Suprapubic skin (tissue), 4 donors: ENCODE results near the gene OR6C65. TPM values are rescaled to one million over a fixed set of nuclear protein-coding genes. Genes with fewer than 3 reads are reported as not detected.
"Not testable (repeated sequence)": the region's sequence is repeated elsewhere in the genome, so short reads cannot be mapped to it uniquely, and the experiment has no call there.

Experiments
- DNase-seq, 2 donors: peaks; one replicate each; pipeline ENCODE4 v3.0.0-alpha.2; 2019; ENCODE audit warnings: low spot score in 2 of 2
- H3K27ac ChIP-seq: fragments of 200-600 bp; sonication (generic); one replicate; pipeline ENCODE4 v1.5.1; 2019
- H3K27me3 ChIP-seq: fragments of 200-600 bp; sonication (generic); one replicate; pipeline ENCODE4 v1.5.1; 2019
- H3K36me3 ChIP-seq: fragments of 200-600 bp; sonication (generic); one replicate; pipeline ENCODE4 v1.5.1; 2019
- H3K4me1 ChIP-seq: fragments of 200-600 bp; sonication (generic); one replicate; pipeline ENCODE4 v1.5.1; 2019
- H3K4me3 ChIP-seq: fragments of 200-600 bp; sonication (generic); one replicate; pipeline ENCODE4 v1.5.1; 2019; ENCODE audit warnings: mild to moderate bottlenecking
- H3K9me3 ChIP-seq: fragments of 200-600 bp; sonication (generic); one replicate; pipeline ENCODE4 v1.5.1; 2019
- EP300 ChIP-seq: sonication (generic); formaldehyde crosslinking; IDR thresholded peaks from one replicate; pipeline ENCODE4 v1.6.1; 2017; ENCODE audit warnings: antibody characterized with exemption
- POLR2A ChIP-seq, 2 donors: fragments of 450-650 bp; IDR thresholded peaks; one replicate each; pipeline ENCODE4 v1.6.1; 2017; ENCODE audit warnings: antibody characterized with exemption in 2 of 2, mild to moderate bottlenecking in 2 of 2, moderate library complexity in 2 of 2
- POLR2AphosphoS5 ChIP-seq, 3 donors: sonication (generic); formaldehyde crosslinking; IDR thresholded peaks; one replicate each; pipeline ENCODE4 v1.6.1; 2017; ENCODE audit warnings: antibody characterized with exemption in 3 of 3
- WGBS: methylation state at CpG from one replicate; pipeline ENCODE4 v1.1.5; 2018; 5-methylcytosine and 5-hydroxymethylcytosine counted together
- total RNA-seq, 4 donors: library from RNA; depleted of rRNA; stranded (reverse); fragments of >200 nt; gene quantifications; one replicate each; pipeline ENCODE4 v1.1.0, GENCODE V29; 2016
- TF ChIP-seq, protein P1 (sequence below), 2 donors: fragments of 200-600 bp in 1 of 2; fragments of 450-650 bp in 1 of 2; sonication (generic) in 1 of 2; IDR thresholded peaks; one replicate each; pipeline ENCODE4 v1.5.1; 2016 to 2019; ENCODE audit warnings: antibody characterized with exemption in 2 of 2, mild to moderate bottlenecking in 1 of 2, moderate library complexity in 1 of 2

The OR6C65 gene
- total RNA-seq, 4 donors from 2014 or later = not detected

DNA sequence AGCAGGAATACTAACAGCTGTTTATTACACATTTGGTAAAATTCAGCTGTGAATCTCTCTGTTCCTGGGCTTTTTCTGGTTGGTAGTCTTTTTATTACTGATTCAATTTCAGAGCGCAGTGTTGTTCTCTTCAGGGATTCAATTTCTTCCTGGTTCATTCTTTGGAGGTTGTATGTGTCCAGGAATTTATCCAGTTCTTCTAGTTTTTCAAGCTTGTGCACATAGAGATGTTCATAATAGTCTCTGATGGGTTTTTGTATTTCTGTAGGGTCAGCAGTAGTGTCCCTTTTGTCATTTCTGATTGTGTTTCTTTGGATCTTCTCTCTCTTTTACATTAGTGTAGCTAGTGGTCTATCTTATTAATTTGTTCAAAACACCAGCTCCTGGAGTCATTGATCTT is 16.6 kb downstream of the OR6C65 start:
- Histone ChIP-seq H3K27me3 (peaks cover 3% of the 10 kb centered on the region), H3K9me3 (peaks cover 8% of the 10 kb centered on the region), H3K4me3 (no peak overlapping the region), H3K27ac (no peak overlapping the region), H3K4me1 (no peaks in the 10 kb centered on the region), H3K36me3 (no peaks in the 10 kb centered on the region)
- 79% methylated on average over 1 of the region's 1 CpG for WGBS
- no peak for DNase-seq
- no peak for TF ChIP-seq POLR2A (IDR thresholded peaks at IDR 0.05)
- TF ChIP-seq, protein P1, sequence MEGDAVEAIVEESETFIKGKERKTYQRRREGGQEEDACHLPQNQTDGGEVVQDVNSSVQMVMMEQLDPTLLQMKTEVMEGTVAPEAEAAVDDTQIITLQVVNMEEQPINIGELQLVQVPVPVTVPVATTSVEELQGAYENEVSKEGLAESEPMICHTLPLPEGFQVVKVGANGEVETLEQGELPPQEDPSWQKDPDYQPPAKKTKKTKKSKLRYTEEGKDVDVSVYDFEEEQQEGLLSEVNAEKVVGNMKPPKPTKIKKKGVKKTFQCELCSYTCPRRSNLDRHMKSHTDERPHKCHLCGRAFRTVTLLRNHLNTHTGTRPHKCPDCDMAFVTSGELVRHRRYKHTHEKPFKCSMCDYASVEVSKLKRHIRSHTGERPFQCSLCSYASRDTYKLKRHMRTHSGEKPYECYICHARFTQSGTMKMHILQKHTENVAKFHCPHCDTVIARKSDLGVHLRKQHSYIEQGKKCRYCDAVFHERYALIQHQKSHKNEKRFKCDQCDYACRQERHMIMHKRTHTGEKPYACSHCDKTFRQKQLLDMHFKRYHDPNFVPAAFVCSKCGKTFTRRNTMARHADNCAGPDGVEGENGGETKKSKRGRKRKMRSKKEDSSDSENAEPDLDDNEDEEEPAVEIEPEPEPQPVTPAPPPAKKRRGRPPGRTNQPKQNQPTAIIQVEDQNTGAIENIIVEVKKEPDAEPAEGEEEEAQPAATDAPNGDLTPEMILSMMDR (IDR thresholded peaks at IDR 0.05) = no peak
- TF ChIP-seq POLR2AphosphoS5 (IDR thresholded peaks at IDR 0.05) = no peak
- TF ChIP-seq EP300 = no peak

DNA sequence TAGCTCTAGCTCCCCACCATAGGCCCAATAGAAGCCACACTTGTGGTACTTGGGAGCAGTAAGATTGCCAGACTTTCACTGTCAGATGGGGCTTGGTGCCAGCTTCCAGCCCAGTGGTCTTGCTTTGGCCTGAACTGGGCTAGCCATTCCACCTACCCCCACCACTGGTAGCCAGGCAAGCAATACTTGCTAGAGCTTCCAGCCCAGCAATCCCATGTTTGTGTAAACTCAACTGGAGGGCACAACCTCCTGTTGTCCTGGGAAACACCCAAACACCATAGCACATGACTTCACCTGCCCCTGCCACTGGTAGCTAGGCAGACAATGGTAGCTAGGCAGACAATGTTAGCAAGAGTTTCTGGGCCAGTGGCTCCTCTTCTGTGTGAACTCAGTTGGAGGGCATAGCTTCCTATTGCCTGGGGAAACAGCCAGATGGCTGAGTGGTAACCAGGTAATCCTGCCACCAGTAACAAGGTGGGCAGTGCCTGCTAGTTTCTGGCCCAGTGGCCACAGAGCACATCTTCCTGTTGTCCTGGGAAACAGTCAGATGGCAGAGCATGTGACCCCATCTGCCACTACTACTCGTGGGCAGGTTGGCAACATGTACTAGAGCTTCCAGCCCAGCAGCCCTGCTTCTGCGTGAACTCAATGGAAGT is 20.1 kb downstream of the OR6C65 start:
- WGBS = 77% methylated on average over 2 of the region's 2 CpGs
- TF ChIP-seq, protein P1 (IDR thresholded peaks at IDR 0.05) = no peak
- TF ChIP-seq POLR2A (IDR thresholded peaks at IDR 0.05) (no peak), POLR2AphosphoS5 (IDR thresholded peaks at IDR 0.05) (no peak), EP300 (no peak)
- Histone ChIP-seq H3K36me3 (no peaks in the 10 kb centered on the region), H3K4me3 (no peak overlapping the region), H3K27ac (no peak overlapping the region), H3K4me1 (no peaks in the 10 kb centered on the region), H3K9me3 (peaks cover 8% of the 10 kb centered on the region), H3K27me3 (peaks cover 3% of the 10 kb centered on the region)
- DNase-seq = no peak

DNA sequence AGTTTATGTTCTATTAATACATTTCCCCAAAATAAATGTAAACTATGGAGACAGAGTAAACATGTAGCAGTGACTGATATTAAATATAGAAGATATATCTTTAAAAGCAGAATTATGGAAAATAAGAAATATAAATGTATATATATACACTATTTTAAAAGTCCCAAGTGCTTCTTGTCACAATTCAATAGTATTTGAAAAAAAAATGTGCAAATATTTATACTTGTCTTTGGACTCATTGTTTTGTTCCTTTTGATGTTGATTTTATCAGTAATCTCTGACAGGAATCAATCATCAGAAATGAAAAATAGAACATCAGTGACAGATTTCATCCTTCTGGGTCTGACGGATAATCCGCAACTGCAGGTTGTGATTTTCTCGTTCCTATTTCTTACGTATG is 25.6 kb downstream of the OR6C65 start, which contains the start of gene OR6C76:
Gene OR6C76, plus strand, starts transcription at position 301 of the 400 bp plus-strand sequence. Its CDS starts 0 bp downstream, at position 301.
- no peaks in the 10 kb centered on the region for H3K27me3 ChIP-seq
- H3K9me3 ChIP-seq = no peaks in the 10 kb centered on the region
- TF ChIP-seq POLR2AphosphoS5 (IDR thresholded peaks at IDR 0.05) = no peak
- no peak for TF ChIP-seq POLR2A (IDR thresholded peaks at IDR 0.05)
- TF ChIP-seq EP300 = no peak
- 81% methylated on average over 4 of the region's 4 CpGs for WGBS
- no peak for DNase-seq
- no peak within 1 kb of the TSS for H3K27ac ChIP-seq
- no peaks in the 10 kb centered on the region for H3K36me3 ChIP-seq
- no peak within 1 kb of the TSS for H3K4me3 ChIP-seq
- H3K4me1 ChIP-seq = no peaks in the 10 kb centered on the region

DNA sequence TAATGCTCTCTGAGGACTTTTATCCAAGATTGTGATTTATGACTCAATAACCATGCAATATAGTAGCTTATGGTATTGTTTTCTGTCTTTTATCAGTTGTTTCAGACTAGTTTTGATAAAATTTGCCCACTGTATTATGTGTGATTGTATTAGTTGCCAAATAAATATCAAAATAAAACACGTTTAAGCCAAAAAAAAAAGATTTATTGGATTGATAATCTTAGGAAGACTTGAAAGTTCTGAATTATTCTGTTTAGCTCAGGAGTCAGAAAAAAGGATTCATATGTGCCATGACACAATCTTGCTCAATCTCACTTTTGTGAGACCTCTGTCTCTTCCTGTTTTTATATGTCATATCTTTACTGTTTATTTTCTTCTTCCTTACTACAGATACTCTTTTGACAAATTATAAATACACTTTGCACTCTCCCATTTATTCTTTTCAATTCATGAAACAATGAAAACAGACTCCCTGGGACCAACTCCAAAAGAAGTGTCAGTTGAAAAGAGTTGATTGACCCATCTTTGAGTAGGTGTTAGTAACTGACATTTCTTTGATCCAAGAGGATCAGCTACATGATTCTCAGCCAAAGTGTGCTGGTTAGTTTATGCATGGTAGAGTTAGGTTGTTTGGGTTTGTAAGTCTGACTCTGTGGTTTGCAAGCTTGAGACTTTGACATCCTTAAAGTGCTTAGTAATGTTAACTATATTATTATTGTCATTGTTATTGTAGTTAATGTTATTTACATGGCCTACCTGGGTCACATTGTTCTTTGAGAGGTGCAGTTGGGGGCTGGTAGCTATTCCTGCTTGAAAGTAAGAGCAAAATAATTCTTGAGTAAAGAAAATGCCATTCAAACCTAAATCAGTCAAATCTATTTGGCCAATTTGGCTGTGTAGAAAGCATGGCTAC is 28.3 kb downstream of the OR6C65 start:
- no peak for DNase-seq
- Histone ChIP-seq H3K36me3 (no peaks in the 10 kb centered on the region), H3K4me3 (no peak overlapping the region), H3K4me1 (no peaks in the 10 kb centered on the region), H3K9me3 (no peaks in the 10 kb centered on the region), H3K27me3 (no peaks in the 10 kb centered on the region), H3K27ac (no peak overlapping the region)
- WGBS = 32% methylated on average over 1 of the region's 1 CpG
- no peak for TF ChIP-seq POLR2A (IDR thresholded peaks at IDR 0.05)
- TF ChIP-seq, protein P1 (IDR thresholded peaks at IDR 0.05) = no peak
- TF ChIP-seq EP300 = no peak
- TF ChIP-seq POLR2AphosphoS5 (IDR thresholded peaks at IDR 0.05) = no peak

DNA sequence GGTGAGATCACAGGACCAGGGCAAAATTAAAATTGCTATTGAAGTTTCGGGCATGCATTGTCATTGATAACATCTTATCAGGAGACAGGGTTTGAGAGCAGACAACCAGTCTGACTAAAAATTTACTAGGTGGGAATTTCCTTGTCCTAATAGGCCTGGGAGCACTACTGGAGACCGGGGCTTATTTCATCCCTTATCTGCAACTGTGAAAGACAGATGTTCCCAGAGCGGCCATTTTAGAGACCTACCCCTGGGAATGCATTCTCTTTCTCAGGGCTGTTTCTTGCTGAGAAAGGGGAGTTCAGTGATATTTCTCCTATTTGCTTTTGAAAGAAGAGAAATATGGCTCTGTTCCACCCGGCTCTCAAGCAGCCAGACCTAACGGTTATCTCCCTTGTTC is 40.9 kb downstream of the OR6C65 start:
- H3K27me3 ChIP-seq, H3K27ac ChIP-seq, H3K36me3 ChIP-seq, H3K4me3 ChIP-seq, DNase-seq, H3K4me1 ChIP-seq, H3K9me3 ChIP-seq: not testable (repeated sequence)
- WGBS = 79% methylated on average over 5 of the region's 5 CpGs

DNA sequence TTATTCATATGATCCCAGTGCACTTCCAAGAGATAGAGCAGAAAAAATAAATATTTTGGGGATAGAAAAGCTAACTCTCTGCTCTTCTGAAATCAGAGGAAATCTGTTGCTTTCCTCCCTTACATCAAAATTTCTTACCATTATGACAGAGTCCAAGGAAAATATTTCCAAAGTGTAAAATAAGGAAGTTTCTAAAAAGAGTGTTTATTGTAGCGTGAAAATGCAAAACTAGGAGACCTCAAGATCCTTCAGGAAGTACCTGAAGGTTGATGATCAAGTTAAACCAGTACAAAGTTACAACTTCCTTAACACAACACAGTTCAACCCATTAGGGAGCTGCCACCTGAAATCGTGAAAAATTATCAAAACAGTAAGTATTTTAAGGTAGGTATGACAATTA is 43.4 kb downstream of the OR6C65 start, which contains the start of gene OR6C2:
Gene OR6C2, plus strand, starts transcription at position 301 of the 400 bp plus-strand sequence. CDS start 8,138 bp downstream, outside the sequence.
- H3K27me3 ChIP-seq = no peaks in the 10 kb centered on the region
- no peak for DNase-seq
- no peaks in the 10 kb centered on the region for H3K36me3 ChIP-seq
- peaks cover 3% of the 10 kb centered on the region for H3K9me3 ChIP-seq
- H3K4me1 ChIP-seq = no peaks in the 10 kb centered on the region
- no peak within 1 kb of the TSS for H3K27ac ChIP-seq
- H3K4me3 ChIP-seq = no peak within 1 kb of the TSS
- no peak for TF ChIP-seq EP300
- TF ChIP-seq, protein P1 (IDR thresholded peaks at IDR 0.05) = no peak
- no peak for TF ChIP-seq POLR2AphosphoS5 (IDR thresholded peaks at IDR 0.05)
- TF ChIP-seq POLR2A (IDR thresholded peaks at IDR 0.05) = no peak
- WGBS = 41% methylated on average over 2 of the region's 2 CpGs
